HEK293 (cell line): ENCODE measurements around the gene KCNJ6.

Source experiments
- CTCF ChIA-PET: fragments of 350-600 bp; formaldehyde crosslinking; extraction: SDS; loops from one replicate; lab custom pipeline; 2021; ENCODE audit warnings: antibody characterized with exemption; lab: Yijun Ruan, JAX
- POLR2A ChIA-PET: fragments of 300-600 bp; formaldehyde crosslinking; extraction: SDS; loops from one replicate; lab custom pipeline; 2020; ENCODE audit warnings: antibody characterized with exemption, inconsistent platforms; lab: Yijun Ruan, JAX
- H3K27ac ChIP-seq: fragments of 200-500 bp; sonication (Bioruptor generic); 2 replicates; pipeline ENCODE4 v1.5.1; 2014; ENCODE audit warnings: low read depth, low read length, control low read depth, inconsistent platforms; ENCODE audit errors: extremely low read depth
- H3K36me3 ChIP-seq, 2 experiments: fragments of 200-500 bp in 1 of 2; sonication (Bioruptor generic) in 1 of 2; 1 replicate in 1 of 2; 2 replicates in 1 of 2; pipeline ENCODE4 v1.5.1; 2014 to 2017; ENCODE audit warnings: inconsistent platforms in 2 of 2, low read length in 2 of 2; ENCODE audit not compliant: control insufficient read depth in 2 of 2, insufficient read depth in 1 of 2
- H3K4me1 ChIP-seq: fragments of 200-500 bp; sonication (Bioruptor generic); 2 replicates; pipeline ENCODE4 v1.5.1; 2014; ENCODE audit warnings: mild to moderate bottlenecking, low read length, inconsistent platforms; ENCODE audit not compliant: control insufficient read depth, insufficient read depth
- H3K4me3 ChIP-seq: 2 replicates; pipeline ENCODE4 v1.5.1; 2011; ENCODE audit warnings: low read depth, mild to moderate bottlenecking, control low read depth, low read length, moderate library complexity
- H3K9me3 ChIP-seq: fragments of 200-500 bp; sonication (Bioruptor generic); 2 replicates; pipeline ENCODE4 v1.5.1; 2014; ENCODE audit warnings: low read depth, low read length, inconsistent platforms; ENCODE audit not compliant: control insufficient read depth, insufficient read depth
- BCL11A ChIP-seq: fragments of 450-650 bp; formaldehyde crosslinking; IDR thresholded peaks from 2 replicates; pipeline ENCODE4 v1.5.1; 2016; ENCODE audit warnings: low read depth, missing biosample characterization, missing genetic modification characterization
- GLI4 ChIP-seq: fragments of 450-650 bp; formaldehyde crosslinking; IDR thresholded peaks from 2 replicates; pipeline ENCODE4 v1.5.1; 2016; ENCODE audit warnings: missing biosample characterization, missing genetic modification characterization
- GLIS1 ChIP-seq: fragments of 450-650 bp; formaldehyde crosslinking; IDR thresholded peaks from 2 replicates; pipeline ENCODE4 v1.5.1; 2016; ENCODE audit warnings: missing biosample characterization, missing genetic modification characterization
- KLF7 ChIP-seq: fragments of 450-650 bp; formaldehyde crosslinking; IDR thresholded peaks from 2 replicates; pipeline ENCODE4 v1.5.1; 2016; ENCODE audit warnings: missing biosample characterization, missing genetic modification characterization, borderline replicate concordance
- REPIN1 ChIP-seq: fragments of 450-650 bp; formaldehyde crosslinking; IDR thresholded peaks from 2 replicates; pipeline ENCODE4 v1.5.1; 2017; ENCODE audit warnings: missing biosample characterization, missing genetic modification characterization, low read depth
- SCRT2 ChIP-seq: fragments of 450-650 bp; formaldehyde crosslinking; IDR thresholded peaks from 2 replicates; pipeline ENCODE4 v1.5.1; 2016; ENCODE audit warnings: missing biosample characterization, missing genetic modification characterization
- TCF7L2 ChIP-seq: IDR thresholded peaks from 2 replicates; pipeline ENCODE4 v1.6.1; 2011; ENCODE audit warnings: low read depth, mild to moderate bottlenecking, inconsistent platforms, low read length, moderate library complexity, borderline replicate concordance
- ZBTB21 ChIP-seq: fragments of 450-650 bp; formaldehyde crosslinking; IDR thresholded peaks from 2 replicates; pipeline ENCODE4 v1.5.1; 2017; ENCODE audit warnings: missing biosample characterization, missing genetic modification characterization
- ZNF121 ChIP-seq: fragments of 450-650 bp; formaldehyde crosslinking; IDR thresholded peaks from 2 replicates; pipeline ENCODE4 v1.5.1; 2016; ENCODE audit warnings: missing biosample characterization, missing genetic modification characterization
- ZNF138 ChIP-seq: fragments of 450-650 bp; formaldehyde crosslinking; IDR thresholded peaks from 2 replicates; pipeline ENCODE4 v1.5.1; 2016; ENCODE audit warnings: missing biosample characterization, missing genetic modification characterization, borderline replicate concordance
- ZNF248 ChIP-seq: fragments of 450-650 bp; formaldehyde crosslinking; IDR thresholded peaks from 2 replicates; pipeline ENCODE4 v1.5.1; 2017; ENCODE audit warnings: missing biosample characterization, missing genetic modification characterization
- ZNF416 ChIP-seq: fragments of 450-650 bp; formaldehyde crosslinking; IDR thresholded peaks from 2 replicates; pipeline ENCODE4 v1.5.1; 2016; ENCODE audit warnings: missing biosample characterization, missing genetic modification characterization
- ZNF530 ChIP-seq: fragments of 450-650 bp; formaldehyde crosslinking; IDR thresholded peaks from 2 replicates; pipeline ENCODE4 v1.5.1; 2016; ENCODE audit warnings: low read depth, missing biosample characterization, missing genetic modification characterization
- ZNF544 ChIP-seq: fragments of 450-650 bp; formaldehyde crosslinking; IDR thresholded peaks from 2 replicates; pipeline ENCODE4 v1.5.0; 2017; ENCODE audit warnings: missing biosample characterization, missing genetic modification characterization
- ZNF701 ChIP-seq: fragments of 450-650 bp; formaldehyde crosslinking; IDR thresholded peaks from 2 replicates; pipeline ENCODE4 v1.5.1; 2016; ENCODE audit warnings: missing biosample characterization, missing genetic modification characterization
- ZNF747 ChIP-seq: fragments of 450-650 bp; formaldehyde crosslinking; IDR thresholded peaks from 2 replicates; pipeline ENCODE4 v1.5.1; 2016; ENCODE audit warnings: missing biosample characterization, missing genetic modification characterization
- ZNF776 ChIP-seq: fragments of 450-650 bp; formaldehyde crosslinking; IDR thresholded peaks from 2 replicates; pipeline ENCODE4 v1.5.0; 2017; ENCODE audit warnings: missing biosample characterization, missing genetic modification characterization, borderline replicate concordance
- ZNF777 ChIP-seq: fragments of 450-650 bp; formaldehyde crosslinking; IDR thresholded peaks from 2 replicates; pipeline ENCODE4 v1.5.1; 2017; ENCODE audit warnings: missing biosample characterization, missing genetic modification characterization, borderline replicate concordance
- TF ChIP-seq, protein P1 (sequence below): fragments of 450-650 bp; formaldehyde crosslinking; IDR thresholded peaks from 2 replicates; pipeline ENCODE4 v1.5.1; 2017; ENCODE audit warnings: missing biosample characterization, missing genetic modification characterization
- TF ChIP-seq, protein P2 (sequence below): fragments of 450-650 bp; formaldehyde crosslinking; IDR thresholded peaks from 2 replicates; pipeline ENCODE4 v1.5.1; 2016; ENCODE audit warnings: missing biosample characterization, missing genetic modification characterization
- TF ChIP-seq, protein P3 (sequence below): fragments of 450-650 bp; formaldehyde crosslinking; IDR thresholded peaks from 2 replicates; pipeline ENCODE4 v1.5.1; 2016; ENCODE audit warnings: missing biosample characterization, missing genetic modification characterization

The KCNJ6 gene

DNA sequence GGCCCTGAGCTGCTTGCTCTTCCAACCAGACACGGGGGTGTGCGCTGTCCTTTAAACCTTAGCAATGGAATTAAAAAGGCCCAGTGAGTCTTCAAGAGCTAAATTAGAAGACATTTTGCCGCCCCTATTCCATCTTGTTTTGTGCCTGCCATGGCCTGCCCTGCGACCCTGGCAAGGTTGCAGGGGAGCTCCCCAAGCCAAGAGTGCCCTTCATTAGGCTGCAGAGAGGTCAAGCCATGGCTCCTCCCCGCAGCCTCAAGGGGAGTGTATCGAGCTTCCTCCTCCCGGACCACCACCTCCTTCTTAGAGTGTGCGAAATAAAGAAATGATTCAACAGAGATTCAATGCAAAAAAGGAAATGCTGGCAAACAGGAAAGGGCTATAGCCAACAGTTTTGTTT, 293.5 kb downstream of the KCNJ6 start (continued):
- TF ChIP-seq, protein P1, sequence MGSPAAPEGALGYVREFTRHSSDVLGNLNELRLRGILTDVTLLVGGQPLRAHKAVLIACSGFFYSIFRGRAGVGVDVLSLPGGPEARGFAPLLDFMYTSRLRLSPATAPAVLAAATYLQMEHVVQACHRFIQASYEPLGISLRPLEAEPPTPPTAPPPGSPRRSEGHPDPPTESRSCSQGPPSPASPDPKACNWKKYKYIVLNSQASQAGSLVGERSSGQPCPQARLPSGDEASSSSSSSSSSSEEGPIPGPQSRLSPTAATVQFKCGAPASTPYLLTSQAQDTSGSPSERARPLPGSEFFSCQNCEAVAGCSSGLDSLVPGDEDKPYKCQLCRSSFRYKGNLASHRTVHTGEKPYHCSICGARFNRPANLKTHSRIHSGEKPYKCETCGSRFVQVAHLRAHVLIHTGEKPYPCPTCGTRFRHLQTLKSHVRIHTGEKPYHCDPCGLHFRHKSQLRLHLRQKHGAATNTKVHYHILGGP (tag by site-specific recombination) = no peak
- TF ChIP-seq, protein P2, sequence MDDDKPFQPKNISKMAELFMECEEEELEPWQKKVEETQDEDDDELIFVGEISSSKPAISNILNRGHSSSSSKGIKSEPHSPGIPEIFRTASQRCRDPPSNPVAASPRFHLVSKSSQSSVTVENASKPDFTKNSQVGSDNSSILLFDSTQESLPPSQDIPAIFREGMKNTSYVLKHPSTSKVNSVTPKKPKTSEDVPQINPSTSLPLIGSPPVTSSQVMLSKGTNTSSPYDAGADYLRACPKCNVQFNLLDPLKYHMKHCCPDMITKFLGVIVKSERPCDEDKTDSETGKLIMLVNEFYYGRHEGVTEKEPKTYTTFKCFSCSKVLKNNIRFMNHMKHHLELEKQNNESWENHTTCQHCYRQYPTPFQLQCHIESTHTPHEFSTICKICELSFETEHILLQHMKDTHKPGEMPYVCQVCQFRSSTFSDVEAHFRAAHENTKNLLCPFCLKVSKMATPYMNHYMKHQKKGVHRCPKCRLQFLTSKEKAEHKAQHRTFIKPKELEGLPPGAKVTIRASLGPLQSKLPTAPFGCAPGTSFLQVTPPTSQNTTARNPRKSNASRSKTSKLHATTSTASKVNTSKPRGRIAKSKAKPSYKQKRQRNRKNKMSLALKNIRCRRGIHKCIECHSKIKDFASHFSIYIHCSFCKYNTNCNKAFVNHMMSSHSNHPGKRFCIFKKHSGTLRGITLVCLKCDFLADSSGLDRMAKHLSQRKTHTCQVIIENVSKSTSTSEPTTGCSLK (tag by site-specific recombination) = no peak
- TF ChIP-seq GLIS1 (tag by site-specific recombination) = no peak
- TF ChIP-seq, protein P3, sequence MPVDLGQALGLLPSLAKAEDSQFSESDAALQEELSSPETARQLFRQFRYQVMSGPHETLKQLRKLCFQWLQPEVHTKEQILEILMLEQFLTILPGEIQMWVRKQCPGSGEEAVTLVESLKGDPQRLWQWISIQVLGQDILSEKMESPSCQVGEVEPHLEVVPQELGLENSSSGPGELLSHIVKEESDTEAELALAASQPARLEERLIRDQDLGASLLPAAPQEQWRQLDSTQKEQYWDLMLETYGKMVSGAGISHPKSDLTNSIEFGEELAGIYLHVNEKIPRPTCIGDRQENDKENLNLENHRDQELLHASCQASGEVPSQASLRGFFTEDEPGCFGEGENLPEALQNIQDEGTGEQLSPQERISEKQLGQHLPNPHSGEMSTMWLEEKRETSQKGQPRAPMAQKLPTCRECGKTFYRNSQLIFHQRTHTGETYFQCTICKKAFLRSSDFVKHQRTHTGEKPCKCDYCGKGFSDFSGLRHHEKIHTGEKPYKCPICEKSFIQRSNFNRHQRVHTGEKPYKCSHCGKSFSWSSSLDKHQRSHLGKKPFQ (tag by site-specific recombination) = no peak
- TF ChIP-seq TCF7L2 = no peak
- no peak for TF ChIP-seq ZNF777
- TF ChIP-seq ZBTB21 (tag by site-specific recombination) = no peak
- TF ChIP-seq ZNF248 = no peak
- no peak for TF ChIP-seq ZNF138 (tag by site-specific recombination)

DNA sequence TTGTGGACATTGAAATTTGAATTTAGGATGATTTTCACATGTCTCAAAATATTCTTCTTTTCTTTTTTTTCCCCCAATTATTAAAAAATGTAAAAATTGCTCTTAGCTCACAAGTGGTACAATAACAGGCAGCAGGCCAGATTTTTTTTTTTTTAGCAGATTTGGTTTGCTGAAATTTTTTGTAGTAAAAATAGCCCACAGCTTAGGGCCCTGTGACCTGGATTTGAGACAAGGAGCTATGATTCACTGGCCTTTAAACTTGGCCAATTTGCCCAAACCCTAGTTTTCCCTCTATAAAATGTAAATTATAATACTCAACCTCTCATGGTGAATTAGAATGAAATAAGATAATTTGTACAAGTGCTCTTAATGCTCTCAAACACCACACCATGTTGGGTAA, 295.9 kb downstream of the KCNJ6 start:
- Histone ChIP-seq H3K4me1 (no peaks in the 10 kb centered on the region), H3K27ac (no peak overlapping the region), H3K9me3 (no peaks in the 10 kb centered on the region), H3K4me3 (no peak overlapping the region), H3K36me3 (no peaks in the 10 kb centered on the region)
- POLR2A ChIA-PET = interaction anchor here (1.3 kb wide), 1 partner anchor 57 kb away, joined by 4 read pairs; no protein-coding TSS in a partner anchor
- CTCF ChIA-PET = interaction anchor here (0.7 kb wide), 1 partner anchor 121 kb away, joined by 3 read pairs; no protein-coding TSS in a partner anchor
- no peak for TF ChIP-seq ZNF121 (tag by site-specific recombination)
- no peak for TF ChIP-seq SCRT2 (tag by site-specific recombination)

DNA sequence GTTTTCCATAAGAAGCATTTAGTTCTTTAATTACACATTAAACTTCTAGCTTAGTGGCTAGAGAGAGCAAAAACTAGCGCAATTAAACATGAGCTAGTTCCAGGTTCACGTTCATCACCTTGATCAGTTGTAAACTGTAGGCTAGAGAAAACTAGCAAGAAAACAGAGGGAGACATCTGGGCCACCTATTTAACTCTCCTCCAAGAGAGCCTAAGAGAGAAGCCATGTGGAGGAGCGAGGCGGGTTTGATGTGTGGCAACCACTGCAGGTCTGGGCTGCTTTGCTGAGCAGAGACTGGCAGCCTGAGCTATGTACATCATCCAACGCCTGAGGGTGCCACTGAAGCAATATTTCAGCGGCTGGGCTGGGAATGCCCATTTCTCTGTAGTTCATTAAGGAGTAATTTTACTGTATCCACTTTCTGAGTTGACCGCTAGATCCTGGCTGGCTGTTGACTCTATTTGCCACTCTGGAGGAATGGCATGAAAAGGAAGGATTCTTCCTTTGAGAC, 296.7 kb downstream of the KCNJ6 start:
- no peaks in the 10 kb centered on the region for H3K4me1 ChIP-seq
- ChIA-PET CTCF (interaction anchor here (0.7 kb wide), 2 partner anchors 55 to 89 kb away, joined by 3 read pairs; no protein-coding TSS in a partner anchor), POLR2A (interaction anchor here (1.3 kb wide), 1 partner anchor 56 kb away, joined by 4 read pairs; no protein-coding TSS in a partner anchor)
- no peak overlapping the region for H3K27ac ChIP-seq
- no peaks in the 10 kb centered on the region for H3K9me3 ChIP-seq
- no peak overlapping the region for H3K4me3 ChIP-seq
- no peak for TF ChIP-seq KLF7
- TF ChIP-seq ZNF701 (tag by site-specific recombination) = no peak
- TF ChIP-seq ZNF544 (tag by site-specific recombination) = no peak
- no peak for TF ChIP-seq GLI4
- H3K36me3 ChIP-seq = no peaks in the 10 kb centered on the region

DNA sequence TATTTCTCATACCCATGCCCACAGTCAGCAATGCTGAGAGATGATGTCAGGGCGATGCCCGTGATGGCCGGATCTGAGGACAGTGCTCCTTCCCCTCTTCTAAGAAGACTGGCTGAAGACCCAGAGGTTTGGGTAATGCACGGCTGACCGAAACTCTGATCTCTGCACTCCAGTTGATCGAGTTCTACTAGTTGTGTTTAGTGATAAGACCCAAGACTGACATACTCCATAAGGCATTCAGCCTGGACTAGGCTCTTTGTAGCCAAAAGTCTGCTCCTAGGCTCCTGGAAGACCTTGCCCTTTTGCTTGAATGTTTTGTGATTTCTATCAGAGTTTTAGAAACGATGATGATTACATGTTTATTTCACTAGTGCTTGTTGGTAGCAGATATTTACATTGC, 298.2 kb downstream of the KCNJ6 start:
- H3K4me3 ChIP-seq = no peak overlapping the region
- no peaks in the 10 kb centered on the region for H3K36me3 ChIP-seq
- POLR2A ChIA-PET = no interaction called here
- CTCF ChIA-PET = no interaction called here
- TF ChIP-seq ZNF530 (tag by site-specific recombination) = no peak
- TF ChIP-seq REPIN1 (tag by site-specific recombination) = no peak
- no peak for TF ChIP-seq ZNF416 (tag by site-specific recombination)
- TF ChIP-seq BCL11A (tag by site-specific recombination) = no peak
- no peak for TF ChIP-seq ZNF747 (tag by site-specific recombination)
- TF ChIP-seq ZNF776 (tag by site-specific recombination) = no peak
- H3K9me3 ChIP-seq = no peaks in the 10 kb centered on the region
- no peak overlapping the region for H3K27ac ChIP-seq
- no peaks in the 10 kb centered on the region for H3K4me1 ChIP-seq
